Measurements from ENCODE around the gene MAP3K7.

- TF ChIP-seq CTCF (IDR thresholded peaks at IDR 0.05; ENCODE audit: borderline replicate concordance, extremely low read depth, low read length, poor library complexity, severe bottlenecking) = no peak
- no peak for TF ChIP-seq EZH2 (IDR thresholded peaks at IDR 0.05; ENCODE audit: borderline replicate concordance, low read depth, low read length, severe bottlenecking)
These were observed 70.7 kb downstream of the MAP3K7 start for GRCh38 chr6:90516074-90516660.

All from DND-41 (cell line).